Activated CD4-positive, alpha-beta T cell treated with anti-CD3 and anti-CD28 coated beads, Interleukin-2, amount 50 U/mL, for 48 hours (primary cell): ENCODE measurements around the gene MPDU1.
A peak's percentile ranks its signal among the peaks of the same experiment; 100 is the strongest.
"Not testable (repeated sequence)": the region's sequence is repeated elsewhere in the genome, so short reads cannot be mapped to it uniquely, and the experiment has no call there.

Source experiments
- DNase-seq, 2 experiments: peaks; one replicate each; pipeline ENCODE4 v3.0.0-alpha.2; 2020

MPDU1 gene

GRCh38 chr17:7580604-7581575 lies 2.8 kb upstream of the MPDU1 start:
- no peak for DNase-seq

GRCh38 chr17:7582396-7583252 lies 1.0 kb upstream of the MPDU1 start:
- DNase-seq, result no peak

- no peak for DNase-seq
Observed at GRCh38 chr17:7586673-7587419, 3.2 kb downstream of the MPDU1 start.

DNA sequence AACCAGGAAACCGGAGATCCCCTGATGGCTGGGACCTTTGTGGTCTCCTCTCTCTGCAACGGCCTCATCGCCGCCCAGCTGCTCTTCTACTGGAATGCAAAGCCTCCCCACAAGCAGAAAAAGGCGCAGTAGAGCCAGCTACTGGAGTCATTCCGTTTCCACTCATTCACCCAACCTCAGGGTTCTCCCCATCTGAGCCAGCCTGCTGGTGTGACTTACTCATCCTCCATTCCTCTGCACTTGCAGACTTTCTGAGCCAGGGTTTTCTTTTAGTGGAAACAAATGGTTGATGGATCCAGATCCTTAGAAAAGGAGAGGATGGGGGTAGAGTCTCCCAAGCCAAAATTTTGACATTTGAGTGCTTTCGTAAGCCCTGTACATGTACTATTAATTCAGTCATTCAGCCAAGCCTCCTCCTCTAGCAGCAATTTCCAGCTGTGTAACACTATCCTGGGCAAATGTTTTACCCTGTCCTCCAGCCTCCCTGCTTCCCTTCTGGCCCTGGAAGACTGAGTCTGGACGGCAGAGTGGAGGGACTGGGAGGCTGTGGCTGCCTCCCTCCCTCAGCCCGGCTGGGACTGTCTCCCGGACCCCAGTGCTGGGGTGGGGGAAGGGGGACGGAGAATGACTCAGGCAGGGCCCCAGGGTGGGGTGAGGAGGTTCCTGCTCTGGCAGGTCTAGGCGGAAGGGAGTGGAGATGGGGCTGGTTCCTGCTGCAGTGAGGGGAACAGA lies 3.9 kb downstream of the MPDU1 start:
- no peak for DNase-seq

GRCh38 chr17:7588553-7589203 lies 5.0 kb downstream of the MPDU1 start:
- no peak for DNase-seq

DNA sequence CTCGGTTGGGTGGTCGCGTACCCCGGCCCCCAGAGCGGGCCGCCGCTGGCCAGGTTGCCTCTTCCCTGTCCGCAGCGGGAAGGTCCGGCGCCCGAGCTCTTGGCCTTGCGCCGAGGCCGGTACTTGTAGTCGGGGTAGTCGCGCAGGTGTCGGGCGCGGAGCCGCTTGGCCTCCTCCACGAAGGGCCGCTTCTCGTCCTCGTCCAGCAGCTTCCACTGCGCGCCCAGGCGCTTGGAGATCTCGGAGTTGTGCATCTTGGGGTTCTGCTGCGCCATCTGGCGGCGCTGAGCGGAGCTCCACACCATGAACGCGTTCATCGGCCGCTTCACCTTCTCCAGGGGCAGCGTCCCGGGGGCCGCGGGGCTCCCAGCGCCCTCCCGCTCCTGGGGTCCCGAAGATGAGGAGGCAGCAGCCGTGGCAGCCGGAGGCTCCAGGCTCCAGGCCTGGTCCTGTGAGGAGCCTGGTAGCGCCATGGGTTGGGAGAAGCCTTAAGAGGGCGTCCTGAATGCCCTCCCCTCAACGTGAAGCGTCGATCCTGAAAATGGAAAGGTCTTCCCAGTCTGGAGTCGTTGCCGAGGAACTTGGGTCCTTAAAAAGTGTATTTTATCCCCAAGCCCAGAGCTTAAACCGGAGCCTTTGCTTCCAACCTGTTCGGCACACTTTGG lies 5.7 kb downstream of the MPDU1 start:
- peak; percentile 68 to 73 for DNase-seq

DNA sequence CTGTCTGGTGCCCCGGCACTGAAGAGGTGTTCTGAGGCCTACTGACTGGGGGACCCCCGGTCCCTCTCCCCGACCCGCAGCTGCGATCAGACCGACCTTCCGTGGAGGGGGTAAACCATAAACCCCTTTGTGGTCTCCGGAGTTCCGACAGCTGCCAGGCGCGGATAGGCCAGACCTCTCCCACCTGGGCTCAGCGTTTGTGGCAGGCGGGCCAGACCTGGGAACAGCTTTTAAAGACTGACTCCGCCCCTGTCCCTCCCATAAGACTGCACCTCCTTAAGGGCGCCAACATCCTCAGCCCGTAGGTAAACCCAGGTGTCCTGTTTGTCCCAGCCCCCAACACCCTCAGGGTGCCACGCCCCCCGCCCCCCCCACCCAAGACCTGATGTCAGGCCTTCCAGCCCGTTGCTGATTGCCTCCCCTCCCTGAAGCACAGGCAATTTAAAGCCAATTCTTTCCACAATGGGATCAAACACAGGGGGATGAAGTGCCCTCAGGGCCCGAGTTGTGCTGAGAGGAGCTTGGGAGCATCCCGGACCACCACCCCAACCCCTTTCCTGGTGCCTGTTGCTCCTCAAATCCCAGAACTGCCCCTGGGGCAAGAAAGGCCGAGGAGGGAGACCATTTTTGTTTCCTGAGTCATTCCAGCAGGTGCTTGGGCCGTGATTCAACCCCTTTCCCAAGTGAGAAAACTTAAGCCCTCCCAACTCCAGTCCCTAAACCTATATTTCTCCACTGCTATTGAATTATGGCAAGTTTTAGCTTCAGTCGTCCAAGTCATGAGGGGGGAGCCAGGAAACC lies 6.4 kb downstream of the MPDU1 start, which contains the start of gene SOX15:
Gene SOX15, minus strand, starts transcription at position 204 of the 801 bp plus-strand sequence. CDS start 418 bp downstream, outside the sequence.
- DNase-seq, result no peak

DNA sequence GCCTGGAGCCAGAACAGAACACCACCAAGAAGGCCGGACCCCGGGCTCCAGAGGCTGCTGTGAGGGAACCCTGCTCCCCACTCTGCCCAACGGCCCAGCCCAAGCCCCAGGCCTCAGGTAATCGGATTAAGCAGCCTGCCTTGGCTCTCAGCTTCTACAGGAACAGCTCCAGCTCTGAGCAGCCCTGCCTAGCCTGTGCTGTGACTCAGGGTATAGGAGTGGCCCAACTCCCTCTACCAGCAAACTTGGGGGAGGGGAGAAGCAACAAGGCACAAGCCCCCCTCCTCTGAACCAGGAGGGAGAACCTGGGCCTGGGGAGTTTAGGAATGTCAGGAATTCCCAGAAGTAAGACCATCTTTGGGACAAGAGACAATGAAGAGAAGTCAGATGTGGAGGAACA lies 7.1 kb downstream of the MPDU1 start:
- no peak for DNase-seq

DNA sequence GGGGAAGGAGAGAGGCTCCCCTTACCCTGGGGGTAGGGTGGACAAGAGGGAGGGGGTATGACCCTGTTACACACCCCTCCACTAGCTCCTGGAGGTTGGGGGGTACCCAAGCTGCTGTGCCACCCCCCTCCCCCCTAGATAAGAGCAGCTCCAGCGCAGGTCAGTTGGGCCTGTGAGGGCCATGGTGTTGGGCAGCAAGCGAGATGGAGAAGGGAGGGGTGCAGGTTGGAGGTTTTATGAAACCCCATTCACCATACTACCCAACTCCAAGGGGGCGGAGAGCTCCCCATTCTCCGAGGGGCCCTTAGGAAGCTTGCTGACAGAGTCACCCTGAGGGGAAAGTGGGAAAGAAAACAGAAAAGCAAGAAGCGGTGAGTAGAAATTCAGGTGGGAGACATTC lies 7.9 kb downstream of the MPDU1 start:
- no peak for DNase-seq

GRCh38 chr17:7592422-7593021 lies 8.9 kb downstream of the MPDU1 start:
- DNase-seq, result no peak

DNA sequence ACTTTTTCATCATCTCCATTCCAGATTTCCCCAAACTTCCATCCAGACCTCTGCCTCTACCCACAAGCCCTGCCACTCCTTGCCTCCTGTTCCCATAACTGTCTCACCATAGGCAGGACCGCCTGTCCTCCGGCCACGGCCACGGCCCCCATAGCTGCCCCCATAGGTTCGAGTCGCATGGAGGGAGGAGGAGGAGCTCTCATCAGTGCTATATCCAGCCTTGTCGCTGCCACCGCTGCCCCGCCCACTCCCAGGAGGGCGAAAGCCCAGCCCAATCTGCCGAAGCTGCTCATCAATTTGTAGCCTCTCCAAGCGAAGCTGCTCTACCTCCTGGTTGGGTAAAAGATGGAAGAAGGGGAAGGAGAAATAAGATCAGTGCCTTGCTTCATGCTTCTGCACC lies 9.6 kb downstream of the MPDU1 start:
- no peak for DNase-seq

- not testable (repeated sequence) for DNase-seq
Observed at GRCh38 chr17:7597561-7597960, 13.9 kb downstream of the MPDU1 start.

DNA sequence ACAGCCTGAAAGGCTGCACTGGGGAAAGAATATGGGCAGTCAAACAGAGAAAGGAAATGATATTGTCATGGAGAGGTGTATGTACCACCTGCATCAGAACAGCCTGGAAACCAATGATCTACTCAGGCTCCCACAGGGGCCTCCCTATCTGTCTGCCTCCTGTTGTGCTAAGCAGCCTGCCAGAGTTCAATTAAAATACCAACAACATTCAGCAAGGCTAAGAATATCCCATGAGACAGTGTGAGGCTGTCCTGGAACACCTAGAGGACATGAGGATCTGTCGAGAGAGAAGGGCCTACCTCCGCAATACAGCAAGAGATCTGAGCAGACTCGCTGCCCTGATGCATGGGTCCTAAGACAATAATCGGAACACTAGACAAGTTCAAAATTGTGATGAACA lies 22.6 kb downstream of the MPDU1 start:
- no peak for DNase-seq

DNA sequence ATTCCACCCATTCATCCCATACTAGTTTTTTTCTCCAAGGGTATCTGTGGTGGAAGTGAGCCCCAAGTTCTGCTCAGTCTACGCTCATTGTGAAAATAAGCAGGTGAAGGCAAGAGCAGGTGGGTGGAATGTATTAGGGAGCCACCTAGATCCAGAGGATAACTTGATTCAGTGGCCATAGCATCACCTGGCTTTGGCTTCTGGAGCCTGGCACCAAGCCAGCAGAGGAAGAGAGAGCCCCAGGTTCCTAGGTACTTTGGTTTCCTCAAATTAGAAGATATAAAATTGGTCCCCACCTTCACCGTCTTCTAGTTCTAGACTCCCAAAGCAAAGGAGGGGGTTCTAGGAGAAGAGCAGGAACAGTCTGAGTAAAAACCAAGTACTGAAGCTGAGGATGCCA lies 27.0 kb downstream of the MPDU1 start:
- DNase-seq, result no peak

DNA sequence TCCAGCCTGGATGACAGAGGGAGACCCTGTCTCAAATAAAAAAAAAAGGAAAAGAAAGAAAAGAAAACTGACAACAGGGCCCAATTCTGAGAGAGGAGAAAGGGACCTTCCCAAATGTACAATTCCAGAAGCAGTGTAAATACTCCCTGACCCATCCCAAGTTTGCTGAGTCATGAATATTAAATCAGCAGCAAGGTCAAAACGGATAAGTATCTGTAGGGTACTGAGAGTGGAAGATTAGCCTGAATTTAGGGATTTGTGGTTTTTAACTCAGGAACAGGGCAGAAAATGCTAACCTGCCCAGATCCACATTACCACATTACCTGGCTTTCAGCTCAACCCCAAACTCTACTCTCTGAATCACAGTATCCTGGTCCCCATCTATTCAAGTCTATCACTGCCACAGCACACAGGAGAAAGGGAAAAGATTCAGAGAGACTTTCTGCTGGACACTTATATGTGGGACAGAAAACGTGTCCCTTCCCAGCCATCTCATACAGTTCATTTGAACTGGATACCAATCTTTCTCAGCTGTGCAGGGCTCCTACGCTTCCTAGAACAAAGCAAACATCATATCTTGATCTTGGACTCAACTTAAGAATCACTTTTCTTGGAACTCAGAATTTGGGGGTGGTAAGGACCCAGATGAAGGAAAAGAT lies 28.1 kb downstream of the MPDU1 start:
- no peak for DNase-seq

DNA sequence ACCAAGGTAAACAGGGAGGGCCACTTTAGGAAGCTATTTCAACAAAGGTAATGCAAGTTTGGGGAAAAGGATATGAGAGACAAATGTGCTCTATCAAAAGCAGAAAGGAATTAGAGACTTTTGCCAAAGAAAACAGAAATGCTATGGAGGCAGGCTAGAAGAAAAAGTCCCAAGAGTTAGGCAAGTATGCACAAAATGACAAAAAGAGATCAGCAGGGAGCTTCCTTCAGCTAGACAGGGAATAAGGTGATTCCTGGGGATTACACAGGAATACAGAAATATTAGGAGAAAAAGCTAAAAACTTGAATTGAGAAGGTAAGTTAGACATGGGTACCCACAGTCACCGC lies 28.6 kb downstream of the MPDU1 start:
- no peak for DNase-seq

- DNase-seq, result no peak
Observed at GRCh38 chr17:7613769-7614424, 30.2 kb downstream of the MPDU1 start.

DNA sequence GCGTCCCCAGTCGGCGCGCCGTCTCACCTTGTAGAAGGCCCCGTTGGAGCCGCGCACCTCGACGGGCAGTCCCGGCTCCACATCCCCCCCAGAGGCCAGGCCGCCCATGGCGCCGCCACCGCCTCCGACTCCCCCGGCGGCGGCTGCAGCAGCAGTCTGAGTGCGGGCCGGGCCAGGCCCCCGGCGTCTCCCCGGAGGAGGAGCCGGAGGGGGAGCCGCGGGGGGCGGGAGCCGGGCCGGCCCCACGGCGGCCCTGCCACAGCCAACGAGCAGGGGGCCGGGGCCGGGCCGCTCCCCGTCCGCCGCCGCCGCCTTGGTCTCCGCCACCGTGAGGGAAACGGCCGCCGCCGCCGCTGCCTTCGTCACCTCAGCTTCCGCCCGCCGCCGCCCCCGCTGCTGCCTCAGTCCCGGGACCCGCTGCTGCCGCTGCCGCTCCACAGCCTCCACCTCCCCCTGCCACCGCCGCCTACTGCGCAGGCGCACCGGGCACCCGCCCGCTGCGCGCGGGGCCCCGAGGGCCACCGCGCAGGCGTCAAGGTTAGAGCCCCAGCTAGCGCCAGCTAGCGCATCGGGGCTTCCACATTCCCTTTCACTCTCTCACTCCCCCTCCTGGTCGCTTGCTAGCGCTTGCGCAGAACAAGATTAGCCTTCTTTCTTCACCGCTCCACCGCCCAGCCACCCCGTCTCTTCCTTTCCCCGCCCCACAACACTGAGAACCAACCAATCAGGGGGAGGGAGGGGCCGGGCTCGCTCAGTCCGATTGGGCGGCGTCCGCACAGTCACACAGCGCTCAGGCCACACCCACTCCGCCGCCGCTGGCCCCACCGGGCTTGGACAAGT lies 31.0 kb downstream of the MPDU1 start, which contains the start of gene FXR2:
Gene FXR2, minus strand, starts transcription at position 473 of the 840 bp plus-strand sequence. Its CDS starts 365 bp downstream, at position 108.
- peak; percentile 100 for DNase-seq
